A204.1 (cell line): ENCODE results near the gene STK36.
A peak's percentile ranks its signal among the peaks of the same experiment; 100 is the strongest.

Experiments used
- FAIRE-seq: peaks from 2 replicates; lab custom pipeline; 2012; peaks lifted over from hg19 to GRCh38; lab: Jason Lieb, UNC

The STK36 gene

DNA sequence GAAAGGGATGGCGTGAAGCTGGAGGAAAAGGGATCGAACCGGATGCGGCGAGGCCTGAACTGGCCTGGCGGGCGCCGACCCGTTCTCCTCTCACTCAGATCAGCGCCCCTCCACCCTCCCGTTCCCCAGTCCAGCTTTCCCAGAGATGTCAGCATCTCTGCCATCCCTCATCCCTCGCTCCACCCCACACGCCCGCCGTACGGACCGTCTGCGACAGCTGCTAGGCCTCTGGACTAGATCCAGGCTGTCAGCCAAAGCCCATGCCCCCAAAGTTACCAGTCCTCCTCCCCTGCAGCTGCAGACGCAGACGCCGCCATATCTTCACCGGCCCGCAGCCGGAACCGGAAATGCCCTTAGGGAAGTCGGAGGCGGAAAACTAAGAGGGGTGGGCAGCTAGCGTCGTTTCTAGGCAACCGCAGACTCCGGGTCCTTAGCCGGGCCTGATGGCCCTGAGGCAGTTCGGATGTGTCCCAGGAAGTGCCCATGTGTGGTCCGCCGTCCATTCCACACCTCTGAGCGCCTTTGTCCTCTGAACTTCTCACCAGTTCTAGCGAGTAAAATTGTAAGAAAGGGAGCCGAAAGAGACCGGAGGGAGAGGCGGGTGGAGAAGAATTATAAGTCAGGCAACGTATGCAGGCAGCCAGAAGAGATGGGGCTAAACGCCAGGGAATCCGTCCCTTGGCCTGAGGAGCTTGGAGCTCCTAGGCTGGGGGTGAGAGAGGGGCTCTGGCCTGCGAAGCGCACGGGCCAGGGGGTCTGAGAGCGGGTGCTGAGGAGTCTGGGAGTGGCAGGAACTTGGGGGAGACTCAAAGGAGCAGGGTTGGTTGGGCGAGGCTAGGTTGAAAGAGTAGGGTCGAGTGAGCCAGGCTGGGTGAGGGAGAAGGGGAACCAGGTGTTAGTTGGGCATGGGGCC lies at the start of gene STK36, which contains the start of gene RNF25:
Gene STK36, plus strand, starts transcription at position 433 of the 913 bp plus-strand sequence. CDS start 744 bp downstream, outside the sequence.
Gene RNF25, minus strand, starts transcription at position 349 of the 913 bp plus-strand sequence. Its CDS starts 32 bp downstream, at position 317.
- peak; percentile 79 for FAIRE-seq

- no peak for FAIRE-seq
These were observed 49.1 kb upstream of the STK36 start for GRCh38 chr2:218622606-218623365.

DNA sequence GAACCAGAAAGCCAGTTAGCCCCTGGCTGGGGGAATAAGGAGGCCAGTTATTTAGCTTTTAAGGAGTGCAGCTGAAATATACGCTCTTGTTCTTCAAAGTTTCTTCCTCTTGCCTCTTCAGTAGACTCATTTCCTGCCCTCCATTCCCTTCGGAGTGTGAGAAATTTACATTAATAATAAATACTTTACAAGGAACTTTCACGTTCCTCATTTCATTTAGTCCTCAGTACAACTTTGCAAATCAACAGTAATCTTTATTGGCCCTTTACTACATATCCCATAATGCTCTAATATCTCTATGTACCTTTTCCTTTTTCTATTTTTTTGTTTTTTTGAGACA lies 48.5 kb upstream of the STK36 start:
- no peak for FAIRE-seq

- no peak for FAIRE-seq
These were observed 45.5 kb upstream of the STK36 start for GRCh38 chr2:218626369-218626768.

- FAIRE-seq = no peak
These were observed 43.9 kb upstream of the STK36 start for GRCh38 chr2:218627939-218628338.

- no peak for FAIRE-seq
These were observed 40.0 kb upstream of the STK36 start for GRCh38 chr2:218631837-218632236.

DNA sequence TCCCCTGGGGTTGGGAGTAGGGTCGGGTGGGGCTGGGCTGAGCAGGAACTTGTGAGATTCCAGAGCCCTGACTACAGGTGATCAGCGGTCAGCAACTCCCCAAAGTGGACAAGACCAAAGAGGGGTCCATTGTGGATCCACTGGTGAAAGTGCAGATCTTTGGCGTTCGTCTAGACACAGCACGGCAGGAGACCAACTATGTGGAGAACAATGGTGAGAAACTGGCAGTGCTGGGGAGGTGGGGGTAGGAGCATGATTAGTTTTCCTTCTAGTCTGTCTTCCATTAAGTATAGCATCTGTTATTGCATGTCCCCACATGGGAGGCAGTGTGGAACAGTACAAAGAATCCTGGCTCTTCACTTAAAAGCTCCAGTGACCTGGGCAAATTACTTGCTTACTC lies 36.2 kb upstream of the STK36 start:
- no peak for FAIRE-seq

GRCh38 chr2:218638372-218638771 lies 33.5 kb upstream of the STK36 start:
- FAIRE-seq = no peak

DNA sequence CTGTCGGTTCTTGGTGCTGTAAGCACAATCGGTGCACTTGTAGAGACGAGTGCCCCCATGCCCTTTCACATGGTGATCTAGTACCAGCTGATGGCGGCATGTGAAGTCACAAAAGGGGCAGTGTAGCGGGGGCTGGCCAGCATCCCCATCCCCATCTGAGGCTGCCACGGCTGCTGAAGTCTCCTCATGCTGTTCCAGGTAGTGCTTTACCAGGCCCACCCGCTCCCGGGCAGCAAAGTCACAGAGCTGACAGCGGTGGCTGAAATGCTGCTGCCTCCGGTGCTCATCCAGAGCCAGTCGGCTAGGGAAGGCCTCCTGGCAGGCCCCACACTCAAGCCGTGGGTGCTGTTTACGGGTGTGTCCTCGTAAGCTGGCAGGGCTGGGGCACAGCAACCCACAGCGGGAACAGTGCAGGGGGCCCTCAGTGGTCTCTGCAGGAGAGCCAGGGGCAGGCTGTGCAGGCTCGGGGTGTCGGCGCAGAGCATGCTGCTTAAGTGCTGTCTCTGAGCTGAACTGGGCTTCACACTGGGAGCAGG lies 29.7 kb upstream of the STK36 start:
- no peak for FAIRE-seq

DNA sequence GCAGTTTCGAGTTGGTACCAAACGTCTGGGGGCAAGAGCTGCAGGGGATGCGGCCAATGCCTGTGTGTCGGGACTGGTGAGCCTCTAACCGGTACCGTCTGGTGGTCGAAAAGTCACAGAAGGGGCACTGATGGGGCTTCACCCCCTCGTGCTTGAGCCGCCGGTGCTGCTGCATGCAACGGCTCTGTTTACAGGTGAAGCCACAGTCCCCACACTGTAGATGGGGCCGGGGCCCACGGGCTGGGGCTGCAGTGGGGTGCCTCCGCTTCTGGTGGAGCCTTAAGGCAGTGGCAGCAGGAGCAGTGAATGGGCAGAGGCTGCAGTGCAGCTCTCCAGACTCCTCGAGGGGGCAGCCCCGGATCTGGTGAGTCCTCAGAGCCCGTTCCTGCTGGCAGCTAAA lies 29.1 kb upstream of the STK36 start:
- FAIRE-seq = no peak

DNA sequence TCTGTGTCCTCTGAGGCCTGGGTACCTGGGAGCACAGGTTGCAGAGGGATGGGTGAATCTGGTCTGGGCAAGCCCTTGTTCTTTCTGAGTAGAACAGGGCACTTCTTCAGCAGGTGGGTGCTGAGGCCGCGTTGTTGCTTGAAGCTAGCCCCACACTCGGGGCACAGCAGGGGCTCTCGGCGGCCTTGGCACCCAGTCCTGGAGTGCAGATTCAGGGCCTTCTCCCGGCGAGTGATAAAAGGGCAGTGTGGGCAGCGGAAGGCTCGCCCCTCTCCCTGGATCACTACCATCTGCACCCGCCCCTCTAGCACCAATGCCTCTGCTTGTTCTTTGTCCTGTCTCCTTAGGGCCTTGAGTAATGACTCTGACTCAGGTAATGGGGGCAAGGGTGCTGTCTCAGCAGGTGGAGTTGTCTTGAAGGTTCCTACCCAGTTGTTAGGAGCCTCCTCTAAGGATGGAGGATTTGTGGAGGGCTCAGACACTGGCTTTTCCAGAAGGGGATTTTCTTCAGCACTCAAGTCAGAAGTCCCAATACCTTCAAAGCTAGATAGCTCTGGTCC lies 28.1 kb upstream of the STK36 start:
- FAIRE-seq = no peak

DNA sequence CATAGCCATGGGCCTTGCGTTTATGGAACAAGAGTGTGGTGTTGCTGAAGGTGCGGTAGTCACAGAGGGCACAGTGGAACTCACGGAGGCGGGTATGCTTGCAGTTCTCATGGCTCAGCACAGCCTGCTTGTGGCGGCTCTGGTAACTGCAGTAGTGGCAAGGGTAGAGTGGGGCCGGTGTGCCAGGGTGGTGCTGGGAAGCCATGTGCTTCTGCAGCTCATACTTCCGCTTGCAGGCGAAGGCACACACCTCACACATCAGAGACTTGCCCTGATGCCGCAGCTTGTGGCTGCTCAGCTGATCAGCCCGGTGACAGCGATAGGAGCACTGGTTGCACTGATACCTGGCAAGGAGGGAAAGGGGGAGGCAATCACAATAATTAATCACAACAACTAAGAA lies 27.2 kb upstream of the STK36 start:
- FAIRE-seq = no peak

- FAIRE-seq = no peak
These were observed 26.8 kb upstream of the STK36 start for GRCh38 chr2:218645126-218645525.

DNA sequence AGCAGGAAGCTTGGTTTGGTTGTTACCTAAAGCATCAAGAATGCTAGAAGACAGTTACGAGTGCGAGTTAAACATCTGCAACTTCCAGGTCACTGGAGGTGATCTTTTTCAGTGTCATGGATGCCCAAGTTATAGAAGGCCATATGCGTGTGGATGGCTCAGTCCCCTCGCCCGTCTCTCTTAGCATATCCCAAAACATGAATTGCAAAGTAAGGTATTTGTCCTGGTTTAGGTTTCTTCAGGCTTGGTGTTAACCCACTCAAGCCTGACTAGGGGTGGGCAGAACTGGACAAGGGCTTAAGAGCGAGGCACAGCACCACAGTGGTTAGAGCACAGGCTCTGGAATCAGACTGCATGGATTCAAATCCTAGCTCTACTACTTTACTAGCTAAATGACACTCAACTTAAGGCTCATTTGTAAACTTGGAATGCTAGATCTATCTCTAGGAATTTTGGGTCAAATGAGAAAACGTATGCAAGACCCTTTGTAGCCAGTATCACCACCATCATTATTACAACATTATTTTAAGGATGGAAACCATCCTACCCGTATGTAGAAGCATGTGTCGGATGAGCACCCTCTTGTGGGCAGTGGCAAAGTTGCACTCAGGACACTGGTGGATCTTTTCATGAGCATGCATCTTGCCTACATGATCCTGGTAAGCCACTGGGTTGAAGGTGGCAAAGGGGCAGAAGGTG lies 23.6 kb upstream of the STK36 start:
- FAIRE-seq = peak; percentile 85

- no peak for FAIRE-seq
These were observed 23.1 kb upstream of the STK36 start for GRCh38 chr2:218648787-218649100.

- no peak for FAIRE-seq
These were observed 16.1 kb upstream of the STK36 start for GRCh38 chr2:218655751-218656150.

- FAIRE-seq = no peak
These were observed 13.1 kb upstream of the STK36 start for GRCh38 chr2:218658671-218659257.

DNA sequence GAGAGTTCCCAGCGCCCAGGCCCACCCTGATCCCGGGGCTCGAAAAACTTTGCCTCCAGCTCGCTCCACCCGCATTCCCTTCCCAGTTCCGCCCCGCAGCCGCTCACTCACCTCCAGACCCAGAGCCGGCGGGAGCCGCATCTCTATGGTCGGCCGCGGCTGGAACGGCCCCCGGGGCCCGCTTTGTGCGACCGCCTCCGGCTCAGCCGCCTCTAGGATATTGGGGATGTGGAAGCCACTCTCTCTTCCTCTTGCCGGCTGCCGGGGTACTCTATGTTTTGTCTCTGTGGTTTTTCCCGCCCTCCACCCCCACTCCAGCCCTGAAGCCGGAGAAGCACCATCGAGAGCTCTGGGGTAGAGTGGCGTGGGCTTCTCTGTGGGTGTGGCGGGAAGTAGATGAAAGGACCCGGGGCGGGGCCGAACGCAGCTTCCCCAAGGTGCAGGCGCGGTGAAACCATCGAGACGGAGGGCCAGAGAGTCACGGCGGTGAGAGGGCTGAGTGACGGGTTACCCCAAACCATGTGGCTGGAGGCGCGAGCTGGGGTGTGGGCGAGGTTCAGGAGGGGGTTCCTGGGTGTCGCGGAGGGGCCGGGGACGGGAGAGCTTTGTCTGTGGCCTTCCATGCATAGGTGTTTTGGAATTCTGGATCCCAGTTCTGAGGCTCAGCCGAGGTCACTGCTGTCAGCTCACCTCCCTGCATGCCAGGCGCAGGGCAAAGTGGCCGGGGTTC lies 12.5 kb upstream of the STK36 start, which contains the start of the genes BCS1L and ZNF142:
Gene BCS1L, plus strand, starts transcription at position 426 of the 730 bp plus-strand sequence. CDS start 1,305 bp downstream, outside the sequence.
Gene ZNF142, minus strand, starts transcription at position 366 of the 730 bp plus-strand sequence. CDS start 3,194 bp downstream, outside the sequence.
- FAIRE-seq = peak; percentile 83

DNA sequence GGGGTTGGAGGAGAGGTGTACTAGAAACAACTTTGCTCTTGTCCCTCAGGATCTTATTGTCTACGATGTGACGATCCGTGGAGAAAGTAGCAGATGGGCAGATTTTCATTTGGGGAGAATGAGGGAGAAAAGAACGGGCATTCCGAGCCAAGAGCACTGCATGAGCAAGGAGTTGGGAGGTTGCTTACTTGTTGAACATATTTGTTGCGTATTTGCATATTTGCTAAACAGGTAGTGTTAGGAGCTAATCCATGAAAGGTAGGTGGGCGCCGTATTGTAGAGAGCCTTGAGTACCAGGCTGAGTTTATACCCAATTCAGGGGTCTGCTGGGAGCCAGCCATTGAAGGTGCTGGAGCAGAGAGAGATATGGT lies 11.9 kb upstream of the STK36 start:
- no peak for FAIRE-seq

GRCh38 chr2:218662377-218662776 lies 9.5 kb upstream of the STK36 start:
- no peak for FAIRE-seq

GRCh38 chr2:218662827-218663226 lies 9.1 kb upstream of the STK36 start:
- FAIRE-seq = no peak
